CD4-positive, alpha-beta memory T cell (primary cell): ENCODE measurements around the gene AK1. TPM values are rescaled to one million over a fixed set of nuclear protein-coding genes. Genes with fewer than 3 reads are reported as not detected.

Source experiments
- CTCF ChIA-PET: fragments of 350-600 bp; sonication (Branson Sonifier 250); formaldehyde crosslinking; loops from one replicate; lab custom pipeline; 2021; ENCODE audit warnings: inconsistent platforms; ENCODE audit not compliant: partially characterized antibody; lab: Charles Lee
- POLR2A ChIA-PET: fragments of 350-600 bp; sonication (Branson Sonifier 250); formaldehyde crosslinking; loops from one replicate; lab custom pipeline; 2021; ENCODE audit not compliant: partially characterized antibody; lab: Charles Lee
- DNase-seq, 5 donors: peaks; one replicate each; pipeline versions ENCODE4 v3.0.0 to v3.0.0-alpha.2; 2020 to 2022; ENCODE audit warnings: mixed read lengths in 1 of 5
- H3K27ac ChIP-seq: one replicate; pipeline ENCODE4 v1.7.0; 2013; ENCODE audit warnings: low read depth, low read length
- H3K27me3 ChIP-seq: 2 replicates; pipeline ENCODE4 v1.7.0; 2013; ENCODE audit warnings: mild to moderate bottlenecking, low read length, moderate library complexity; ENCODE audit not compliant: insufficient read depth
- H3K36me3 ChIP-seq: 2 replicates; pipeline ENCODE4 v1.7.0; 2013; ENCODE audit warnings: mild to moderate bottlenecking, low read length, moderate library complexity; ENCODE audit not compliant: insufficient read depth
- H3K4me1 ChIP-seq: 2 replicates; pipeline ENCODE4 v1.7.0; 2013; ENCODE audit warnings: mild to moderate bottlenecking, low read length, moderate library complexity; ENCODE audit not compliant: insufficient read depth
- H3K4me3 ChIP-seq, 2 donors: one replicate each; pipeline ENCODE4 v1.7.0; 2013; ENCODE audit warnings: low read length in 2 of 2, mild to moderate bottlenecking in 1 of 2
- H3K9me3 ChIP-seq, 2 donors: one replicate each; pipeline ENCODE4 v1.7.0; 2013; ENCODE audit warnings: low read length in 2 of 2, control low read depth in 1 of 2; ENCODE audit not compliant: control insufficient read depth in 1 of 2
- H3K27ac Mint-ChIP-seq, 7 donors: one replicate each; pipeline ENCODE4 v1.8.0; 2020 to 2021; ENCODE audit warnings: mixed read lengths in 7 of 7, mild to moderate bottlenecking in 6 of 7, inconsistent platforms in 3 of 7, moderate library complexity in 3 of 7
- H3K27me3 Mint-ChIP-seq, 2 donors: one replicate each; pipeline ENCODE4 v1.8.0; 2020 to 2021; ENCODE audit warnings: mixed read lengths in 2 of 2
- H3K36me3 Mint-ChIP-seq, 2 donors: one replicate each; pipeline ENCODE4 v1.8.0; 2020 to 2021; ENCODE audit warnings: mixed read lengths in 2 of 2, inconsistent platforms in 1 of 2, mild to moderate bottlenecking in 1 of 2
- H3K4me1 Mint-ChIP-seq, 4 donors: one replicate each; pipeline ENCODE4 v1.8.0; 2020 to 2021; ENCODE audit warnings: mixed read lengths in 4 of 4, mild to moderate bottlenecking in 1 of 4
- H3K4me3 Mint-ChIP-seq, 8 donors: one replicate each; pipeline ENCODE4 v1.8.0; 2020 to 2021; ENCODE audit warnings: mixed read lengths in 8 of 8, mild to moderate bottlenecking in 7 of 8, moderate library complexity in 6 of 8, inconsistent platforms in 3 of 8
- H3K9me3 Mint-ChIP-seq, 8 donors: one replicate each; pipeline ENCODE4 v1.8.0; 2020 to 2021; ENCODE audit warnings: mixed read lengths in 8 of 8, mild to moderate bottlenecking in 5 of 8, inconsistent platforms in 3 of 8, moderate library complexity in 1 of 8
- intact Hi-C: fragments of 100-400 bp; cut with micrococcal nuclease; formaldehyde crosslinking; loops from one replicate; pipeline ENCODE4 v1.15.1; 2023
- polyA plus RNA-seq, 2 donors: library from polyadenylated mRNA; unstranded; fragments of 300-500 nt; fragmentation: Illumina TruSeq; gene quantifications; one replicate each; pipeline ENCODE4 v1.2.3, GENCODE V29; 2021
- total RNA-seq, 2 experiments: library from RNA; stranded (reverse); gene quantifications; one replicate each; pipeline ENCODE4 v1.2.3, GENCODE V29; 2021

AK1 gene
- total and polyA plus RNA-seq, 4 experiments from 2014 or later = 0.53 to 62.7 (median 58.1) TPM; not detected in 1

- Mint-ChIP-seq H3K4me3 (peak overlapping the region in 7 of 8 donors; percentile 21 to 62 (median 40)), H3K27me3 (peaks cover 2 to 3% of the 10 kb centered on the region in 2 donors), H3K9me3 (peaks cover 0 to 3% (median 0%) of the 10 kb centered on the region in 8 donors), H3K36me3 (no peaks in the 10 kb centered on the region), H3K4me1 (peaks cover 9 to 37% (median 24%) of the 10 kb centered on the region in 4 donors), H3K27ac (peak overlapping the region in 4 of 7 donors; percentile 22 to 75 (median 60))
- ChIA-PET CTCF (interaction anchor here (0.6 to 6.7 kb wide), 43 partner anchors 8 to 707 kb away, joined by 3 to 68 read pairs (median 5); partner anchors contain the start of genes CDK9, DPM2, PIP5KL1 and TOR2A), POLR2A (interaction anchor here (0.7 to 1.9 kb wide), 12 partner anchors 9 to 471 kb away, joined by 3 to 9 read pairs (median 4); partner anchors contain the start of genes CDK9, DPM2, PIP5KL1 and TOR2A)
- no peak overlapping the region for H3K4me3 ChIP-seq
- no peak overlapping the region for H3K27ac ChIP-seq
- H3K9me3 ChIP-seq = no peaks in the 10 kb centered on the region
- DNase-seq = peak; percentile 71 to 76 (median 74)
- no peaks in the 10 kb centered on the region for H3K27me3 ChIP-seq
- no peaks in the 10 kb centered on the region for H3K36me3 ChIP-seq
- H3K4me1 ChIP-seq = peaks cover 28% of the 10 kb centered on the region
- intact Hi-C loops = loop anchor here (1.0 to 5.0 kb wide), 4 partner anchors 136 to 709 kb away; partner anchors contain the start of gene TOR2A
Observed at GRCh38 chr9:127921557-127922120, 44.2 kb upstream of the AK1 start.

- peaks cover 11 to 45% (median 28%) of the 10 kb centered on the region in 4 donors for H3K4me1 Mint-ChIP-seq
- Histone ChIP-seq H3K4me1 (peaks cover 33% of the 10 kb centered on the region), H3K27ac (no peak overlapping the region), H3K4me3 (no peak overlapping the region), H3K27me3 (no peaks in the 10 kb centered on the region), H3K36me3 (no peaks in the 10 kb centered on the region), H3K9me3 (no peaks in the 10 kb centered on the region)
- no peaks in the 10 kb centered on the region for H3K9me3 Mint-ChIP-seq
- peak overlapping the region in 3 of 7 donors; percentile 19 to 64 (median 29) for H3K27ac Mint-ChIP-seq
- DNase-seq = no peak
- peaks cover 2 to 3% of the 10 kb centered on the region in 2 donors for H3K27me3 Mint-ChIP-seq
- CTCF ChIA-PET = interaction anchor here (0.6 to 6.7 kb wide), 44 partner anchors 8 to 706 kb away, joined by 3 to 68 read pairs (median 5); partner anchors contain the start of genes CDK9, DPM2, PIP5KL1 and ST6GALNAC6
- no peak overlapping the region for H3K4me3 Mint-ChIP-seq
- peaks cover 0 to 1% of the 10 kb centered on the region in 2 donors for H3K36me3 Mint-ChIP-seq
- POLR2A ChIA-PET = interaction anchor here (0.7 to 1.9 kb wide), 15 partner anchors 9 to 470 kb away, joined by 3 to 9 read pairs (median 4); partner anchors contain the start of genes CDK9, DPM2, PIP5KL1 and TOR2A
- intact Hi-C loops = loop anchor here (1.0 to 5.0 kb wide), 4 partner anchors 135 to 708 kb away; partner anchors contain the start of gene TOR2A
Observed at GRCh38 chr9:127920794-127921193, 43.3 kb upstream of the AK1 start.

GRCh38 chr9:127919253-127919815 is 41.9 kb upstream of the AK1 start:
- Mint-ChIP-seq H3K4me1 (peaks cover 12 to 58% (median 37%) of the 10 kb centered on the region in 4 donors), H3K4me3 (peak overlapping the region in 3 of 8 donors; percentile 13 to 50 (median 18)), H3K27ac (peak overlapping the region in 3 of 7 donors; percentile 0 to 68 (median 2)), H3K9me3 (no peaks in the 10 kb centered on the region), H3K36me3 (peaks cover 0 to 4% of the 10 kb centered on the region in 2 donors), H3K27me3 (no peaks in the 10 kb centered on the region)
- H3K9me3 ChIP-seq = no peaks in the 10 kb centered on the region
- H3K27me3 ChIP-seq = no peaks in the 10 kb centered on the region
- no peak overlapping the region for H3K4me3 ChIP-seq
- H3K36me3 ChIP-seq = no peaks in the 10 kb centered on the region
- ChIA-PET CTCF (interaction anchor here (0.7 to 6.7 kb wide), 9 partner anchors 11 to 329 kb away, joined by 3 to 68 read pairs (median 8); partner anchors contain the start of genes PIP5KL1, ST6GALNAC6 and TOR2A), POLR2A (interaction anchor here (1.0 to 1.5 kb wide), 3 partner anchors 13 to 184 kb away, joined by 3 read pairs; partner anchors contain the start of genes ST6GALNAC6 and TOR2A)
- DNase-seq = no peak
- intact Hi-C loops = loop anchor here (5.0 kb wide), 3 partner anchors 47 to 417 kb away; partner anchors contain the start of gene STXBP1
- H3K27ac ChIP-seq = no peak overlapping the region
- H3K4me1 ChIP-seq = peaks cover 41% of the 10 kb centered on the region

- H3K9me3 Mint-ChIP-seq = no peaks in the 10 kb centered on the region
- CTCF ChIA-PET = interaction anchor here (1.3 to 6.7 kb wide), 10 partner anchors 12 to 331 kb away, joined by 3 to 68 read pairs (median 10); partner anchors contain the start of genes PIP5KL1 and TOR2A
- DNase-seq = no peak
- H3K27me3 ChIP-seq = no peaks in the 10 kb centered on the region
- H3K27ac ChIP-seq = no peak overlapping the region
- POLR2A ChIA-PET = interaction anchor here (1.3 to 6.3 kb wide), 5 partner anchors 14 to 310 kb away, joined by 3 to 87 read pairs (median 15); partner anchors contain the start of genes ST6GALNAC6 and TOR2A
- peaks cover 12 to 61% (median 38%) of the 10 kb centered on the region in 4 donors for H3K4me1 Mint-ChIP-seq
- no peak overlapping the region for H3K4me3 ChIP-seq
- H3K27me3 Mint-ChIP-seq = no peaks in the 10 kb centered on the region
- peak overlapping the region in 5 of 8 donors; percentile 6 to 85 (median 50) for H3K4me3 Mint-ChIP-seq
- no peaks in the 10 kb centered on the region for H3K36me3 ChIP-seq
- H3K27ac Mint-ChIP-seq = peak overlapping the region in 5 of 7 donors; percentile 30 to 88 (median 57)
- peaks cover 41% of the 10 kb centered on the region for H3K4me1 ChIP-seq
- intact Hi-C loops = loop anchor here (5.0 kb wide), 3 partner anchors 46 to 416 kb away; partner anchors contain the start of gene STXBP1
- peaks cover 0 to 9% of the 10 kb centered on the region in 2 donors for H3K36me3 Mint-ChIP-seq
- no peaks in the 10 kb centered on the region for H3K9me3 ChIP-seq
Observed at GRCh38 chr9:127918183-127919107, 41.0 kb upstream of the AK1 start.

GRCh38 chr9:127917603-127918002 is 40.1 kb upstream of the AK1 start:
- no peaks in the 10 kb centered on the region for H3K36me3 ChIP-seq
- intact Hi-C loops = loop anchor here (1.0 to 5.0 kb wide), 8 partner anchors 11 to 415 kb away; partner anchors contain the start of genes FPGS, PIP5KL1, STXBP1 and TOR2A
- ChIA-PET POLR2A (interaction anchor here (0.6 to 6.3 kb wide), 13 partner anchors 9 to 309 kb away, joined by 3 to 87 read pairs (median 5); partner anchors contain the start of genes CDK9, DPM2, PTRH1 and ST6GALNAC6), CTCF (interaction anchor here (1.7 to 4.3 kb wide), 6 partner anchors 11 to 330 kb away, joined by 4 to 30 read pairs (median 10); partner anchors contain the start of gene TOR2A)
- H3K4me3 ChIP-seq = no peak overlapping the region
- peaks cover 12 to 67% (median 41%) of the 10 kb centered on the region in 4 donors for H3K4me1 Mint-ChIP-seq
- peak overlapping the region in 7 of 8 donors; percentile 12 to 88 (median 68) for H3K4me3 Mint-ChIP-seq
- DNase-seq = no peak
- H3K9me3 ChIP-seq = no peaks in the 10 kb centered on the region
- H3K27ac ChIP-seq = peak overlapping the region; percentile 14
- H3K9me3 Mint-ChIP-seq = no peaks in the 10 kb centered on the region
- peaks cover 5 to 15% of the 10 kb centered on the region in 2 donors for H3K36me3 Mint-ChIP-seq
- no peaks in the 10 kb centered on the region for H3K27me3 ChIP-seq
- peaks cover 41% of the 10 kb centered on the region for H3K4me1 ChIP-seq
- H3K27ac Mint-ChIP-seq = peak overlapping the region in 5 of 7 donors; percentile 36 to 81 (median 59)
- no peaks in the 10 kb centered on the region for H3K27me3 Mint-ChIP-seq
